SH-SY5Y (cell line): ENCODE data around the gene LMO7.

Experiments
- GATA2 ChIP-seq: IDR thresholded peaks from 2 replicates; pipeline ENCODE4 v1.6.1; 2011; ENCODE audit warnings: mild to moderate bottlenecking, low read depth, low read length
- GATA3 ChIP-seq: IDR thresholded peaks from 2 replicates; pipeline ENCODE4 v1.6.1; 2011; ENCODE audit warnings: low read depth, mild to moderate bottlenecking, low read length, moderate library complexity

GRCh38 chr13:75704194-75704926 is 68.2 kb downstream of the LMO7 start:
- TF ChIP-seq GATA3: no peak
- TF ChIP-seq GATA2: no peak
